HepG2 (cell line): Measurements from ENCODE around the gene PIEZO2. TPM values are rescaled to one million over a fixed set of nuclear protein-coding genes. Genes with fewer than 3 reads are reported as not detected.

ENCODE experiments used
- ERF ChIP-seq: IDR thresholded peaks from 2 replicates; pipeline ENCODE4 v1.6.1; 2018; ENCODE audit warnings: missing biosample characterization, missing genetic modification reagents
- FOXA1 ChIP-seq, 2 experiments: fragments of 450-650 bp in 1 of 2; sonication (generic) in 1 of 2; formaldehyde crosslinking in 1 of 2; IDR thresholded peaks; 2 replicates each; pipeline versions ENCODE4 v1.4.0 to v1.6.1; 2016 to 2020; ENCODE audit warnings: missing genetic modification reagents in 1 of 2
- HDAC1 ChIP-seq: sonication (generic); formaldehyde crosslinking; IDR thresholded peaks from 2 replicates; pipeline ENCODE4 v1.5.1; 2020; ENCODE audit warnings: mild to moderate bottlenecking, missing genetic modification reagents
- HDAC2 ChIP-seq: sonication (generic); formaldehyde crosslinking; IDR thresholded peaks from 2 replicates; pipeline ENCODE4 v1.4.0; 2020; ENCODE audit warnings: missing genetic modification reagents
- HDAC6 ChIP-seq: fragments of 200-600 bp; sonication (generic); IDR thresholded peaks from 2 replicates; pipeline ENCODE4 v1.7.0; 2017; ENCODE audit warnings: mild to moderate bottlenecking, antibody characterized with exemption, low read length, low read depth
- LCORL ChIP-seq, 2 experiments: fragments of 450-650 bp in 1 of 2; sonication (generic) in 1 of 2; formaldehyde crosslinking in 1 of 2; IDR thresholded peaks; 2 replicates each; pipeline versions ENCODE4 v1.5.0 to v1.6.1; 2017 to 2020; ENCODE audit warnings: antibody characterized with exemption in 1 of 2, missing genetic modification reagents in 1 of 2
- NPAS2 ChIP-seq: sonication (generic); formaldehyde crosslinking; IDR thresholded peaks from 2 replicates; pipeline ENCODE4 v1.8.0; 2022; ENCODE audit warnings: mild to moderate bottlenecking, missing genetic modification reagents, borderline replicate concordance
- PCBP1 ChIP-seq: fragments of 200-400 bp; formaldehyde crosslinking; IDR thresholded peaks from 2 replicates; pipeline ENCODE4 v1.6.1; 2017; ENCODE audit warnings: mild to moderate bottlenecking, low read depth, low read length, borderline replicate concordance
- POGZ ChIP-seq: sonication (generic); formaldehyde crosslinking; IDR thresholded peaks from 2 replicates; pipeline ENCODE4 v1.4.0; 2020; ENCODE audit warnings: mild to moderate bottlenecking, missing genetic modification reagents
- RORA ChIP-seq: sonication (generic); formaldehyde crosslinking; IDR thresholded peaks from 2 replicates; pipeline ENCODE4 v1.5.0; 2020; ENCODE audit warnings: mild to moderate bottlenecking, missing genetic modification reagents, moderate library complexity
- SNAPC2 ChIP-seq: sonication (generic); formaldehyde crosslinking; IDR thresholded peaks from 2 replicates; pipeline ENCODE4 v1.8.1; 2022; ENCODE audit warnings: mild to moderate bottlenecking, missing genetic modification reagents
- SOX13 ChIP-seq, 3 experiments: fragments of 450-650 bp in 1 of 3; sonication (generic) in 1 of 3; formaldehyde crosslinking in 1 of 3; IDR thresholded peaks in 2 of 3; conservative IDR thresholded peaks in 1 of 3; 2 replicates each; pipeline versions ENCODE4 v1.5.0 to v1.6.1; 2016 to 2020; ENCODE audit warnings: antibody characterized with exemption in 1 of 3, mild to moderate bottlenecking in 1 of 3, missing compliant biosample characterization in 1 of 3, missing genetic modification reagents in 1 of 3, moderate library complexity in 1 of 3
- TBX3 ChIP-seq: fragments of 450-650 bp; IDR thresholded peaks from 2 replicates; pipeline ENCODE4 v1.6.1; 2017; ENCODE audit warnings: antibody characterized with exemption, mild to moderate bottlenecking, inconsistent platforms, borderline replicate concordance
- ZMYM2 ChIP-seq: sonication (generic); formaldehyde crosslinking; IDR thresholded peaks from 2 replicates; pipeline ENCODE4 v1.8.0; 2022; ENCODE audit warnings: mild to moderate bottlenecking, missing genetic modification reagents
- ZNF350 ChIP-seq: sonication (generic); formaldehyde crosslinking; IDR thresholded peaks from 2 replicates; pipeline ENCODE4 v1.4.0; 2020; ENCODE audit warnings: mild to moderate bottlenecking, low read depth, missing genetic modification reagents, borderline replicate concordance
- ZNF367 ChIP-seq: sonication (generic); formaldehyde crosslinking; IDR thresholded peaks from 2 replicates; pipeline ENCODE4 v1.4.0; 2020; ENCODE audit warnings: missing genetic modification reagents, borderline replicate concordance
- ZNF562 ChIP-seq: sonication (generic); formaldehyde crosslinking; IDR thresholded peaks from 2 replicates; pipeline ENCODE4 v1.8.0; 2022; ENCODE audit warnings: missing genetic modification reagents, borderline replicate concordance
- ZNF629 ChIP-seq: sonication (generic); formaldehyde crosslinking; conservative IDR thresholded peaks from 2 replicates; pipeline ENCODE4 v1.5.0; 2020; ENCODE audit warnings: missing genetic modification reagents
- ZNF660 ChIP-seq: sonication (generic); formaldehyde crosslinking; IDR thresholded peaks from 2 replicates; pipeline ENCODE4 v1.5.1; 2020; ENCODE audit warnings: mild to moderate bottlenecking, low read depth, missing genetic modification reagents, borderline replicate concordance
- ZNF883 ChIP-seq: sonication (generic); formaldehyde crosslinking; IDR thresholded peaks from 2 replicates; pipeline ENCODE4 v1.5.1; 2020; ENCODE audit warnings: mild to moderate bottlenecking, missing genetic modification reagents; ENCODE audit errors: not compliant biosample characterization
- polyA plus RNA-seq, 8 experiments: library from polyadenylated mRNA; depleted of rRNA in 3 of 8; stranded (reverse) in 7 of 8; unstranded in 1 of 8; fragments of >200 nt; fragmentation: Illumina TruSeq in 4 of 8; extraction: Trizol in 4 of 8; gene quantifications; 2 replicates each; pipeline versions ENCODE4 v1.2.1 to v1.2.3, GENCODE V29; 2011 to 2016; ENCODE audit warnings: low read depth in 4 of 8, missing spikeins in 1 of 8, mixed read lengths in 1 of 8; ENCODE audit not compliant: insufficient read depth in 1 of 8
- total RNA-seq, 5 experiments: library from RNA; depleted of rRNA; stranded (reverse); fragments of >200 nt; fragmentation: Illumina TruSeq; extraction: Trizol; gene quantifications; 2 replicates each; pipeline ENCODE4 v1.2.3, GENCODE V29; 2016; ENCODE audit warnings: low read depth in 1 of 5
- TF ChIP-seq, protein P1 (sequence below): fragments of 450-650 bp; IDR thresholded peaks from 2 replicates; pipeline ENCODE4 v1.6.1; 2016
- TF ChIP-seq, protein P2 (sequence below): IDR thresholded peaks from 2 replicates; pipeline ENCODE4 v1.6.1; 2016
- TF ChIP-seq, protein P3 (sequence below): sonication (generic); formaldehyde crosslinking; IDR thresholded peaks from 2 replicates; pipeline ENCODE4 v1.8.0; 2022; ENCODE audit warnings: mild to moderate bottlenecking, missing genetic modification reagents
- TF ChIP-seq, protein P4 (sequence below): sonication (generic); IDR thresholded peaks from 2 replicates; pipeline ENCODE4 v1.6.1; 2016; ENCODE audit warnings: low read depth, borderline replicate concordance

The PIEZO2 gene
- total and polyA plus RNA-seq, 2 of the 13 experiments (the other 11 are each of a cell fraction or from before 2014, with no cell fraction given) = 15.2 to 27.2 TPM

DNA sequence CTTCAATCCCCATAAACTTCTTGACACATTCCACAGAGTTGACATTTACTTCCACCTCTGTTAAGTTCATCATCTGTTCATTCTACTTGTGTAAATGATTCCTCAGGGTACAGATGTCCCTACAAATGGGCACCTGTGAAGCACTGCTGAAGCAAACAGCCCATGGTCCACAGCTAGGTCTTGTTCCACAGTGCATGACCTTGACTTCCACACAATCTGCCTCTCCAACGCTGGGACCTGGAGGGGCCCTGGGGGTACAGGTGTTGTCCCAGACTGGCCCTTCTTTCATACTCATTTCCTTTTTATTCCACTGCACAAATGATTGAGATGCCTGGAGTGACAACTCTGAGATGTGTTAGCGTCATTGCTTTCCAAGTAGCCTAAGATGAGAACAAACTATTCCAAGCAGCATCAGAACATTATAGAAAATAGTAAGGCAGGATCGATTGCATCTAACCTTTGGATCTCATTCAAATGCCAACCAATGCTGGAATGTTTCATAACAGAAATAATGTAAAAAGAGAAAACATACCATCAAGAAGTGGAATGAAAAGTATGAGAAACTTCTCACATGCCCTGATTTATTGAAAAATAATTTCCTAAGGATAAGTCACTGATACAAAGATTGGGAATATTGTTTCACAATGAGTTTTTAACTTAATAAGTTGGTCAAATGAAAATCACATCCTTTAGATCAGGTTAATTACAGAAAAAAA lies 31.2 kb downstream of the PIEZO2 start (continued):
- TF ChIP-seq ZNF367 (CRISPR knock-in tag) = no peak
- TF ChIP-seq, protein P1, sequence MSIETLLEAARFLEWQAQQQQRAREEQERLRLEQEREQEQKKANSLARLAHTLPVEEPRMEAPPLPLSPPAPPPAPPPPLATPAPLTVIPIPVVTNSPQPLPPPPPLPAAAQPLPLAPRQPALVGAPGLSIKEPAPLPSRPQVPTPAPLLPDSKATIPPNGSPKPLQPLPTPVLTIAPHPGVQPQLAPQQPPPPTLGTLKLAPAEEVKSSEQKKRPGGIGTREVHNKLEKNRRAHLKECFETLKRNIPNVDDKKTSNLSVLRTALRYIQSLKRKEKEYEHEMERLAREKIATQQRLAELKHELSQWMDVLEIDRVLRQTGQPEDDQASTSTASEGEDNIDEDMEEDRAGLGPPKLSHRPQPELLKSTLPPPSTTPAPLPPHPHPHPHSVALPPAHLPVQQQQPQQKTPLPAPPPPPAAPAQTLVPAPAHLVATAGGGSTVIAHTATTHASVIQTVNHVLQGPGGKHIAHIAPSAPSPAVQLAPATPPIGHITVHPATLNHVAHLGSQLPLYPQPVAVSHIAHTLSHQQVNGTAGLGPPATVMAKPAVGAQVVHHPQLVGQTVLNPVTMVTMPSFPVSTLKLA = no peak
- TF ChIP-seq, protein P2, sequence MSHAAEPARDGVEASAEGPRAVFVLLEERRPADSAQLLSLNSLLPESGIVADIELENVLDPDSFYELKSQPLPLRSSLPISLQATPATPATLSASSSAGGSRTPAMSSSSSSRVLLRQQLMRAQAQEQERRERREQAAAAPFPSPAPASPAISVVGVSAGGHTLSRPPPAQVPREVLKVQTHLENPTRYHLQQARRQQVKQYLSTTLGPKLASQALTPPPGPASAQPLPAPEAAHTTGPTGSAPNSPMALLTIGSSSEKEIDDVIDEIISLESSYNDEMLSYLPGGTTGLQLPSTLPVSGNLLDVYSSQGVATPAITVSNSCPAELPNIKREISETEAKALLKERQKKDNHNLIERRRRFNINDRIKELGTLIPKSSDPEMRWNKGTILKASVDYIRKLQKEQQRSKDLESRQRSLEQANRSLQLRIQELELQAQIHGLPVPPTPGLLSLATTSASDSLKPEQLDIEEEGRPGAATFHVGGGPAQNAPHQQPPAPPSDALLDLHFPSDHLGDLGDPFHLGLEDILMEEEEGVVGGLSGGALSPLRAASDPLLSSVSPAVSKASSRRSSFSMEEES (CRISPR knock-in tag) = no peak
- no peak for TF ChIP-seq HDAC1 (CRISPR knock-in tag)
- 0 out of 2 replicates have a peak, but pooled peaks have one; percentile 40 for TF ChIP-seq POGZ (CRISPR knock-in tag)
- TF ChIP-seq, protein P3, sequence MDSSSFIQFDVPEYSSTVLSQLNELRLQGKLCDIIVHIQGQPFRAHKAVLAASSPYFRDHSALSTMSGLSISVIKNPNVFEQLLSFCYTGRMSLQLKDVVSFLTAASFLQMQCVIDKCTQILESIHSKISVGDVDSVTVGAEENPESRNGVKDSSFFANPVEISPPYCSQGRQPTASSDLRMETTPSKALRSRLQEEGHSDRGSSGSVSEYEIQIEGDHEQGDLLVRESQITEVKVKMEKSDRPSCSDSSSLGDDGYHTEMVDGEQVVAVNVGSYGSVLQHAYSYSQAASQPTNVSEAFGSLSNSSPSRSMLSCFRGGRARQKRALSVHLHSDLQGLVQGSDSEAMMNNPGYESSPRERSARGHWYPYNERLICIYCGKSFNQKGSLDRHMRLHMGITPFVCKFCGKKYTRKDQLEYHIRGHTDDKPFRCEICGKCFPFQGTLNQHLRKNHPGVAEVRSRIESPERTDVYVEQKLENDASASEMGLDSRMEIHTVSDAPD (CRISPR knock-in tag) = no peak
- no peak for TF ChIP-seq SNAPC2 (CRISPR knock-in tag)
- TF ChIP-seq SOX13 (IDR thresholded peaks at IDR 0.05) = no peak
- TF ChIP-seq SOX13 (CRISPR knock-in tag; conservative IDR thresholded peaks at IDR 0.05 in 1 of 2, IDR thresholded peaks at IDR 0.05 in 1 of 2) = peak in 1 of 2 experiments; percentile 72; a peak in 1 of 4 replicates
- no peak for TF ChIP-seq TBX3
- no peak for TF ChIP-seq NPAS2 (CRISPR knock-in tag)
- no peak for TF ChIP-seq ZNF660
- no peak for TF ChIP-seq HDAC6
- no peak for TF ChIP-seq PCBP1
- TF ChIP-seq ZNF350 (CRISPR knock-in tag) = no peak
- no peak for TF ChIP-seq ZMYM2 (CRISPR knock-in tag)
- no peak for TF ChIP-seq ZNF562 (CRISPR knock-in tag)
- no peak for TF ChIP-seq ZNF883 (CRISPR knock-in tag)
- no peak for TF ChIP-seq RORA (CRISPR knock-in tag)
- peak; percentile 81 for TF ChIP-seq HDAC2 (CRISPR knock-in tag)
- TF ChIP-seq ERF (CRISPR knock-in tag) = no peak
- TF ChIP-seq LCORL (IDR thresholded peaks at IDR 0.05) = no peak
- TF ChIP-seq LCORL (CRISPR knock-in tag; IDR thresholded peaks at IDR 0.05) = 0 out of 2 replicates have a peak, but pooled peaks have one; percentile 27
- TF ChIP-seq, protein P4, sequence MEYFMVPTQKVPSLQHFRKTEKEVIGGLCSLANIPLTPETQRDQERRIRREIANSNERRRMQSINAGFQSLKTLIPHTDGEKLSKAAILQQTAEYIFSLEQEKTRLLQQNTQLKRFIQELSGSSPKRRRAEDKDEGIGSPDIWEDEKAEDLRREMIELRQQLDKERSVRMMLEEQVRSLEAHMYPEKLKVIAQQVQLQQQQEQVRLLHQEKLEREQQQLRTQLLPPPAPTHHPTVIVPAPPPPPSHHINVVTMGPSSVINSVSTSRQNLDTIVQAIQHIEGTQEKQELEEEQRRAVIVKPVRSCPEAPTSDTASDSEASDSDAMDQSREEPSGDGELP = peak; percentile 35; the same call in 1 of the 2 replicates
- TF ChIP-seq FOXA1 (IDR thresholded peaks at IDR 0.05) = no peak
- peak; percentile 27; the same call in 1 of the 2 replicates for TF ChIP-seq FOXA1 (CRISPR knock-in tag; IDR thresholded peaks at IDR 0.05)
- TF ChIP-seq ZNF629 (CRISPR knock-in tag) = peak; percentile 45
